ENCODE data around the gene PYDC1.

The PYDC1 gene

DNA sequence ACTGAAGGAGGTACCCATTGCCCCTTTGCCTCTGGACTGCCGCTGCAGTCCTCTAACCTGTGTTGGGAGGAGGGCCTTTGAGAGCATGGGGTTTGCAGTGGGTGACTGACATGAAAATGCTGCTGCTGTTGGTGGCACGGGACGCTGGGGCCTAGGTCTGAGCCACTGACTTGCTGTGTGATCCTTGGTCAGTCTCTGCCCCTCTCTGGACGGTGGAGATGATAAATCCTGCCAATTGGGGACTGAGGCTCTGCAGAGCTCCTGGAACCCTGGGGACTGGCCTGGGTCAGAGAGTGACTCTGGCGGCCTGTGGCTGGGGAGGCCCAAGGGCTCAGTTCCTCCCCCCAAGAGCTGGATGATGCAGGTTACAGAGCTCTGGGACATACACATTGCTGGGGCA lies 6.1 kb upstream of the PYDC1 start:
- Histone ChIP-seq H3K36me3 (ENCODE audit: low read depth) (no peaks in the 10 kb centered on the region), H3K4me3 (ENCODE audit: severe bottlenecking) (no peak overlapping the region), H3K27ac (ENCODE audit: poor library complexity, severe bottlenecking) (no peak overlapping the region), H3K4me1 (ENCODE audit: insufficient read depth, poor library complexity, severe bottlenecking) (no peaks in the 10 kb centered on the region), H3K9me3 (ENCODE audit: severe bottlenecking) (no peaks in the 10 kb centered on the region), H3K27me3 (ENCODE audit: insufficient read depth, poor library complexity, severe bottlenecking) (no peaks in the 10 kb centered on the region)
- TF ChIP-seq CTCF (IDR thresholded peaks at IDR 0.05; ENCODE audit: poor library complexity, severe bottlenecking) = no peak
- DNase-seq (ENCODE audit: low spot score) (no peak), ATAC-seq (ENCODE audit: low read depth) (no peak)

DNA sequence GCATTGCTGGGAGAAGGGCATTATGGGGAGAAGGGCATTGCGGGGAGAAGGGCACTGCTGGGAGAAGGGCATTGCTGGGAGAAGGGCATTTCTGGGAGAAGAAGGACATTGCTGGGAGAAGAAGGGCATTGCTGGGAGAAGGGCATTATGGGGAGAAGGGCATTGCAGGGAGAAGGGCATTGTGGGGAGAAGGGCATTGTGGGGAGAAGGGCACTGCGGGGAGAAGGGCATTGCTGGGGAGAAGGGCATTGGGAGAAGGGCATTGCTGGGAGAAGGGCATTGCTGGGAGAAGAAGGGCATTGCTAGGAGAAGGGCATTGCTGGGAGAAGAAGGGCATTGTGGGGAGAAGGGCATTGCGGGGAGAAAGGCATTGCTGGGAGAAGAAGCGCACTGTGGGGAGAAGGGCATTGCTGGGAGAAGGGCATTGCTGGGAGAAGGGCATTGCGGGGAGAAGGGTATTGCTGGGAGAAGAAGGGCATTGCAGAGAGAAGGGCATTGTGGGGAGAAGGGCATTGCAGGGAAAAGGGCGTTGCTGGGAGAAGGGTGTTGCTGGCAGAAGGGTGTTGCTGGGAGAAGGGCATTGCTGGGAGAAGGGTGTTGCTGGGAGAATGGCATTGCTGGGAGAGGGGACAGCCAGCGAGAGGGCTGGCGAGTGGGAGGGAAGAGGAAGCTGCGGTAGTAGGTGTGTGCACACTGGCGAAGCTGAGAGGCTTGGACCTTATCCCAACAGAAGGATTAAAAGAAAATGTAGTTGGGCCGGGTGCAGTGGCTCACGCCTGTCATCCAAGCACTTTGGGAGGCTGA lies 4.6 kb upstream of the PYDC1 start:
- H3K4me3 ChIP-seq (ENCODE audit: severe bottlenecking) = no peak overlapping the region
- DNase-seq (ENCODE audit: low spot score) (no peak), ATAC-seq (ENCODE audit: low read depth) (no peak; the same call in 2 of the 3 replicates)
- H3K36me3 ChIP-seq (ENCODE audit: low read depth) = no peaks in the 10 kb centered on the region
- peaks cover 13% of the 10 kb centered on the region for H3K27me3 ChIP-seq (ENCODE audit: insufficient read depth, poor library complexity, severe bottlenecking)
- H3K9me3 ChIP-seq (ENCODE audit: severe bottlenecking) = no peaks in the 10 kb centered on the region
- H3K27ac ChIP-seq (ENCODE audit: poor library complexity, severe bottlenecking) = no peak overlapping the region
- H3K4me1 ChIP-seq (ENCODE audit: insufficient read depth, poor library complexity, severe bottlenecking) = no peaks in the 10 kb centered on the region
- TF ChIP-seq CTCF (IDR thresholded peaks at IDR 0.05; ENCODE audit: poor library complexity, severe bottlenecking) = no peak

GRCh38 chr16:31219154-31219741 lies 2.3 kb upstream of the PYDC1 start:
- peaks cover 30% of the 10 kb centered on the region for H3K27me3 ChIP-seq (ENCODE audit: insufficient read depth, poor library complexity, severe bottlenecking)
- no peak for TF ChIP-seq CTCF (IDR thresholded peaks at IDR 0.05; ENCODE audit: poor library complexity, severe bottlenecking)
- H3K9me3 ChIP-seq (ENCODE audit: severe bottlenecking) = no peaks in the 10 kb centered on the region
- no peak overlapping the region for H3K27ac ChIP-seq (ENCODE audit: poor library complexity, severe bottlenecking)
- DNase-seq (ENCODE audit: low spot score) (no peak), ATAC-seq (ENCODE audit: low read depth) (no peak)
- H3K36me3 ChIP-seq (ENCODE audit: low read depth) = no peaks in the 10 kb centered on the region
- no peak overlapping the region for H3K4me3 ChIP-seq (ENCODE audit: severe bottlenecking)
- no peaks in the 10 kb centered on the region for H3K4me1 ChIP-seq (ENCODE audit: insufficient read depth, poor library complexity, severe bottlenecking)

GRCh38 chr16:31217136-31217530 lies 198 bp upstream of the PYDC1 start:
- no peak for TF ChIP-seq CTCF (IDR thresholded peaks at IDR 0.05; ENCODE audit: poor library complexity, severe bottlenecking)
- DNase-seq (ENCODE audit: low spot score) (no peak), ATAC-seq (ENCODE audit: low read depth) (no peak)
- no peaks in the 10 kb centered on the region for H3K9me3 ChIP-seq (ENCODE audit: severe bottlenecking)
- no peaks in the 10 kb centered on the region for H3K36me3 ChIP-seq (ENCODE audit: low read depth)
- peaks cover 30% of the 10 kb centered on the region for H3K27me3 ChIP-seq (ENCODE audit: insufficient read depth, poor library complexity, severe bottlenecking)
- H3K4me1 ChIP-seq (ENCODE audit: insufficient read depth, poor library complexity, severe bottlenecking) = no peaks in the 10 kb centered on the region
- no peak overlapping the region for H3K4me3 ChIP-seq (ENCODE audit: severe bottlenecking)
- no peak overlapping the region for H3K27ac ChIP-seq (ENCODE audit: poor library complexity, severe bottlenecking)

Data from RWPE2 (cell line).